ENCODE data around the gene MTTP. TPM values are rescaled to one million over a fixed set of nuclear protein-coding genes. Genes with fewer than 3 reads are reported as not detected.

MTTP gene
- total and polyA plus RNA-seq, 2 experiments from 2014 or later, result not detected

DNA sequence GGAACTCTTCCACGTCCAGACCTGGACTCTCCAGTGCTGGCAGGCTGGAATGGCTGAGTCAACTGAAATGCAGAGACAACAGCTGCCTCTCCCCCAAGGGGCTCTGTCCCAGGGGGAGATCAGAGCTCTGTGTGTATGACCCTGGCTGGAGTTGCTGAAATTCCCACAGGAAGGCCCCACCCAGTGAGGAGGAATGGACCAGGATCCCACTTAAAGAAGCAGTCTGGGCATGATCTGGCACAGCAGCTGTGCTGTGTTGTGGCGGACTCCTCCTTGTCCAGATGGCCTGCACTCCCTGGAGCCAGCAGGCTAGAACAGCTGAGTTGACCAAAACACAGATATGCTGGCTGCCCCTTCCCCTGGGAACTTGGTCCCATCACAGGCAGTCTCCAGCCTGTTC lies 38.4 kb upstream of the MTTP start:
- in situ Hi-C loops (cut with MboI), result no loop called here

DNA sequence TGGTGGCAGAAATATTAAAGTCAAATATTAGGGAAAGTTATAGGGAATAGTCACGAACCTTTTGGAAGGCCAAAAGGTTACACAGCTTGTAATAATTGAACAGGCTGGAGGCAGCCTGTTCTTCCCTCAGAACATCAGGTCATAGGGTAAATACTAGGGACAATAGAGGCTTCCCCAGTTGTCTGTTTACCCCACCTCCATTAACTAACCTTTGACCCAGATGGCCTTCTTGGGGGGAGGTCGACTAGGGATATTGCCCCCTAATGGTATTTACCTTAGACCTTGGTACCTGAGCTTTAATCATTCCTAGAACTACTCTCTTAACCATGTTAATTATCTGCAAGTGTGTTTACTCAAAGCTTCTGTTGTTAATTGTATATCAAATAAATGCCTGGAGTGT lies 37.8 kb upstream of the MTTP start:
- Histone ChIP-seq H3K9me2 (ENCODE audit: insufficient read depth) (no peaks in the 10 kb centered on the region), H3K27ac (no peak overlapping the region), H3K9ac (no peak overlapping the region), H3K4me3 (no peak overlapping the region), H3K9me3 (ENCODE audit: low read depth) (no peaks in the 10 kb centered on the region), H2AFZ (no peak overlapping the region), H3K4me2 (ENCODE audit: unreplicated experiment) (no peak overlapping the region), H3K36me3 (ENCODE audit: low read depth) (no peaks in the 10 kb centered on the region), H3K4me1 (ENCODE audit: insufficient read depth) (no peaks in the 10 kb centered on the region), H3K27me3 (replicated peaks; ENCODE audit: insufficient read depth) (no peaks in the 10 kb centered on the region), H3F3A (ENCODE audit: insufficient read depth) (no peaks in the 10 kb centered on the region), H4K20me1 (ENCODE audit: insufficient read depth) (no peaks in the 10 kb centered on the region), H3K79me2 (ENCODE audit: insufficient read depth) (no peaks in the 10 kb centered on the region)
- TF ChIP-seq EZH2phosphoT487 (IDR thresholded peaks at IDR 0.05; ENCODE audit: insufficient read depth, low read depth) (no peak), EZH2 (IDR thresholded peaks at IDR 0.05; ENCODE audit: insufficient read depth, poor library complexity, severe bottlenecking) (no peak)
- no peak for DNase-seq
- WGBS, 2 experiments (ENCODE audit: low coverage in 1 of 2, low lambda C conversion rate in 2 of 2, missing lambda C conversion rate in 2 of 2), result 21 to 35% methylated on average over 2 of the region's 2 CpGs
- in situ Hi-C loops (cut with MboI), result no loop called here

More for the DNA sequence above, 38.4 kb upstream of the MTTP start:
- 7 to 12% methylated on average over 2 of the region's 2 CpGs for WGBS, 2 experiments (ENCODE audit: low coverage in 1 of 2, low lambda C conversion rate in 2 of 2, missing lambda C conversion rate in 2 of 2)
- no peaks in the 10 kb centered on the region for H3K9me2 ChIP-seq (ENCODE audit: insufficient read depth)
- no peak overlapping the region for H3K4me2 ChIP-seq (ENCODE audit: unreplicated experiment)
- H3K79me2 ChIP-seq (ENCODE audit: insufficient read depth), result no peaks in the 10 kb centered on the region
- H4K20me1 ChIP-seq (ENCODE audit: insufficient read depth), result no peaks in the 10 kb centered on the region
- no peaks in the 10 kb centered on the region for H3K4me1 ChIP-seq (ENCODE audit: insufficient read depth)
- no peak overlapping the region for H3K4me3 ChIP-seq
- H3K36me3 ChIP-seq (ENCODE audit: low read depth), result no peaks in the 10 kb centered on the region
- H3K27me3 ChIP-seq (replicated peaks; ENCODE audit: insufficient read depth), result no peaks in the 10 kb centered on the region
- no peak overlapping the region for H2AFZ ChIP-seq
- no peak overlapping the region for H3K9ac ChIP-seq
- H3K27ac ChIP-seq, result no peak overlapping the region
- H3K9me3 ChIP-seq (ENCODE audit: low read depth), result no peaks in the 10 kb centered on the region
- TF ChIP-seq EZH2phosphoT487 (IDR thresholded peaks at IDR 0.05; ENCODE audit: insufficient read depth, low read depth) (no peak), EZH2 (IDR thresholded peaks at IDR 0.05; ENCODE audit: insufficient read depth, poor library complexity, severe bottlenecking) (no peak)
- no peak for DNase-seq
- H3F3A ChIP-seq (ENCODE audit: insufficient read depth), result no peaks in the 10 kb centered on the region

DNA sequence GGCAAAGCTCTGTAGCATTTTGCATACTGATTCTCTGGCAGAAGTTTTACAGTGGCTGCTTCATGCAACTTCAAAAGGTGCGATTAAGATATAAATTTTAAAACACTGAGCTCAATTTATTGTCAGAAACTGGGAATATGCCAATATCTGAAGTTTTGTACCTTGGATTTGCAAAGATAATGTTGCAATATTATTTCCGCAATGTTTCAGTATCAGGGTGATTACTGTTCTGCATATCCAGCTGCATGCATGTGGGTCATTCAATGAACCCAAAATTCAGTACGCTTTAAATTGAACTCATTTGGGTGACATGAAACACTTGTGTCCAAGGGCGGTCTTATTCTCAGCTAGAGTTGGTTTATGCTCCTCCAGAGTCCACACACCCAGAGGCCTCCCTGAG lies 37.0 kb upstream of the MTTP start:
- no peak for TF ChIP-seq EZH2phosphoT487 (IDR thresholded peaks at IDR 0.05; ENCODE audit: insufficient read depth, low read depth)
- no peak for TF ChIP-seq EZH2 (IDR thresholded peaks at IDR 0.05; ENCODE audit: insufficient read depth, poor library complexity, severe bottlenecking)
- WGBS, 2 experiments (ENCODE audit: low coverage in 1 of 2, low lambda C conversion rate in 2 of 2, missing lambda C conversion rate in 2 of 2), result 53 to 60% methylated on average over 4 of the region's 4 CpGs

DNA sequence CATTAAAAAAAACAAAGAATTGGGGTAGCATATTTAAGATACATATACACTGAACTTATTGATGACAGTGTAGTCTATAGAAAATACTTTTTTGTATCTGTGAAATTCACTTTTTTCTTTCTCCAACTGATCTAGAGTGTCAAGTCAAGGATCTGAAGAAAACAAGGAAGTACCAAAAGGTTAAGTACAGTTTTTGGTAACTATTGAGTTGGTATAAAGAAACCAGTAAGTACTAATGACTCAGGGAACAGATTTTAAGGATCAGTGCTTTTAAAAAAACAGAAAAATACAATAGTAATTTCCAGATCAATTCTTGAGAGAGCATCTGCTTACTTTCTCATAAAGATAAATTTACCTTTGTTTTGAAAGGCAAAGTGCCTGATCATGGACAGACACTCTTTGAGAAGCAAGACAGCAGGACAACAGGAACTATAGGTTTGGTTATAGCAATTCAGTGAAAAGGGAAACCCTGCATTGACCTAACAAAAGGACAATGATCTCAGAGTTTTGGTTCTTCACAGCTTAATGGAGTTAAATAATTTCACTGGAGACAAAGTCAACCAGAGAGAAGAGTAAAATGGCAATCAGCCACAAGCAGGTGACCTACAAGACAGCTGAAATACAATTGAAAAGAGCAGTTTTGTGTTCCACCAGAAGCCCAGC lies 34.2 kb upstream of the MTTP start:
- no peaks in the 10 kb centered on the region for H3K9me2 ChIP-seq (ENCODE audit: insufficient read depth)
- H3K4me2 ChIP-seq (ENCODE audit: unreplicated experiment), result no peak overlapping the region
- H3K9me3 ChIP-seq (ENCODE audit: low read depth), result no peaks in the 10 kb centered on the region
- TF ChIP-seq EZH2phosphoT487 (IDR thresholded peaks at IDR 0.05; ENCODE audit: insufficient read depth, low read depth), result no peak
- no peak for TF ChIP-seq EZH2 (IDR thresholded peaks at IDR 0.05; ENCODE audit: insufficient read depth, poor library complexity, severe bottlenecking)
- no peaks in the 10 kb centered on the region for H3K79me2 ChIP-seq (ENCODE audit: insufficient read depth)
- H3K27me3 ChIP-seq (replicated peaks; ENCODE audit: insufficient read depth), result no peaks in the 10 kb centered on the region
- no peak overlapping the region for H2AFZ ChIP-seq
- in situ Hi-C loops (cut with MboI), result no loop called here
- H3K9ac ChIP-seq, result no peak overlapping the region
- no peak overlapping the region for H3K27ac ChIP-seq
- H3K36me3 ChIP-seq (ENCODE audit: low read depth), result no peaks in the 10 kb centered on the region
- H3F3A ChIP-seq (ENCODE audit: insufficient read depth), result no peaks in the 10 kb centered on the region
- H3K4me1 ChIP-seq (ENCODE audit: insufficient read depth), result no peaks in the 10 kb centered on the region
- no peak for DNase-seq
- no peak overlapping the region for H3K4me3 ChIP-seq
- H4K20me1 ChIP-seq (ENCODE audit: insufficient read depth), result no peaks in the 10 kb centered on the region

More for the DNA sequence above, 37.0 kb upstream of the MTTP start:
- DNase-seq, result no peak
- Histone ChIP-seq H4K20me1 (ENCODE audit: insufficient read depth) (no peaks in the 10 kb centered on the region), H3K79me2 (ENCODE audit: insufficient read depth) (no peaks in the 10 kb centered on the region), H3F3A (ENCODE audit: insufficient read depth) (no peaks in the 10 kb centered on the region), H3K27ac (no peak overlapping the region), H3K9me3 (ENCODE audit: low read depth) (no peaks in the 10 kb centered on the region), H3K9ac (no peak overlapping the region), H3K4me2 (ENCODE audit: unreplicated experiment) (no peak overlapping the region), H2AFZ (no peak overlapping the region), H3K27me3 (replicated peaks; ENCODE audit: insufficient read depth) (no peaks in the 10 kb centered on the region), H3K4me3 (no peak overlapping the region), H3K36me3 (ENCODE audit: low read depth) (no peaks in the 10 kb centered on the region), H3K9me2 (ENCODE audit: insufficient read depth) (no peaks in the 10 kb centered on the region), H3K4me1 (ENCODE audit: insufficient read depth) (no peaks in the 10 kb centered on the region)
- in situ Hi-C loops (cut with MboI), result no loop called here

DNA sequence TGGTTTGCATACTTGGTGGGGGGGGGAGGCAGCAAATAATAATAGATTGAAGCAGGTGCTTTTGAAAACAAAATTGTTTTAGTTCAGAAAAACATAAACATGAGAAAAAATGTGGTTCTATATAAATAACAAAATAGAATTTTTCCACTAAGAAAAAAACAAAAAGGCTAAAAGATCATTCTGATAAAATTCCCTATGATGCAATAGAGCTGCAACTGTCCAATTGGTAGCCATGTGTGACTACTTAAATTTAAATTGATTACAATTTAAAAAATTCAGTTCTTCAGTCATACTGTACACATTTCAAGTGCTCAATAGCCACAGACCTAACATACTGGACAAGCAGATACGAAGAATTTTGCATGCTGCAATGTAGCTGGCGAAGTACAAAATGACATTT lies 21.8 kb upstream of the MTTP start:
- H3K4me3 ChIP-seq, result no peak overlapping the region
- no peaks in the 10 kb centered on the region for H3K36me3 ChIP-seq (ENCODE audit: low read depth)
- no peak overlapping the region for H2AFZ ChIP-seq
- 96 to 98% methylated on average over 2 of the region's 2 CpGs for WGBS, 2 experiments (ENCODE audit: low coverage in 1 of 2, low lambda C conversion rate in 2 of 2, missing lambda C conversion rate in 2 of 2)
- DNase-seq, result no peak
- no peaks in the 10 kb centered on the region for H3K9me3 ChIP-seq (ENCODE audit: low read depth)
- H3K79me2 ChIP-seq (ENCODE audit: insufficient read depth), result no peaks in the 10 kb centered on the region
- no peaks in the 10 kb centered on the region for H3K4me1 ChIP-seq (ENCODE audit: insufficient read depth)
- TF ChIP-seq EZH2phosphoT487 (IDR thresholded peaks at IDR 0.05; ENCODE audit: insufficient read depth, low read depth), result no peak
- TF ChIP-seq EZH2 (IDR thresholded peaks at IDR 0.05; ENCODE audit: insufficient read depth, poor library complexity, severe bottlenecking), result no peak
- H3F3A ChIP-seq (ENCODE audit: insufficient read depth), result no peaks in the 10 kb centered on the region
- no peak overlapping the region for H3K27ac ChIP-seq
- no peaks in the 10 kb centered on the region for H3K27me3 ChIP-seq (replicated peaks; ENCODE audit: insufficient read depth)
- in situ Hi-C loops (cut with MboI), result no loop called here
- no peak overlapping the region for H3K9ac ChIP-seq
- H3K4me2 ChIP-seq (ENCODE audit: unreplicated experiment), result no peak overlapping the region
- H4K20me1 ChIP-seq (ENCODE audit: insufficient read depth), result no peaks in the 10 kb centered on the region
- no peaks in the 10 kb centered on the region for H3K9me2 ChIP-seq (ENCODE audit: insufficient read depth)
